ENCODE results near the gene SOX8.

- no peak for TF ChIP-seq CTCF (IDR thresholded peaks at IDR 0.05)
- no peak for TF ChIP-seq POLR2A (IDR thresholded peaks at IDR 0.05)
Measured at GRCh38 chr16:1012135-1012534, 30.6 kb downstream of the SOX8 start.

Data from sigmoid colon (tissue), 3 donors.